HG03342 (cell line): Measurements from ENCODE around the gene MSRB2.

ENCODE experiments used
- ATAC-seq: cut with Tn5 transposase; IDR thresholded peaks from one replicate; pipeline ENCODE4 v1.9.1; 2021; ENCODE audit warnings: mild to moderate bottlenecking, moderate library complexity; ENCODE audit not compliant: unreplicated experiment

The MSRB2 gene

GRCh38 chr10:23158370-23158769 is 63.0 kb downstream of the MSRB2 start:
- peak; percentile 76 for ATAC-seq

- ATAC-seq = no peak
Observed at GRCh38 chr10:23171232-23171876, 76.0 kb downstream of the MSRB2 start.
